ENCODE data around the gene SLC33A1.

Gene SLC33A1

DNA sequence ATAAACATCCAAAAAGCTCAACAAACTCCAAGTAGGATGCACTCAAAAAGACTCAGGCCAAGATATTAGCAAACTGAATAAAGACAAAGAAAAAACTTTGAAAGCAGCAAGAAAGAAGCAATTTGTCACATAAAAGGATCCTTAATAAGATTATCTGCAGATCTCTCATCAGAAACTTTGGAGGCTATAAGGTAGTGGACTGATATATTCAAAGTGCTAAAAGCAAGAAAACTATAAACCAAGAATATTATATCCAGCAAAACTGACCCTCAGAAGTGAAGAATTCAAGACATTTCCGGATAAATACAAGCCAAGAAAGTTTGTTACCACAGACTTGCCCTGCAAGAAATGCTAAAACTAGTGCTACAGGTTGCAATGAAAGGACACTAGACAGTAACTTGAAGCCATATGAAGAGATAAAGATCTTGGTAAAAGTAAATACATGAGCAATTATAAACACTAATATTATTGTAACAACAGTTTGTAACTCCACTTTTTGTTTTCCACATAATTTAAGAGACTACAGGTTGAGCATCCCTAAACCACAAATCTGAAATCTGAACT lies 71.8 kb downstream of the SLC33A1 start:
- WGBS: 93% methylated on average over 1 of the region's 1 CpG
- no peak overlapping the region for H3K9ac ChIP-seq (ENCODE audit: low read depth, low read length)
- no peak overlapping the region for H3K4me3 ChIP-seq (ENCODE audit: low read length)
- H3K27me3 ChIP-seq (ENCODE audit: insufficient read depth, low read length): no peaks in the 10 kb centered on the region
- no peaks in the 10 kb centered on the region for H3K9me3 ChIP-seq (ENCODE audit: insufficient read depth, low read depth, low read length)
- H3K27ac ChIP-seq (ENCODE audit: low read depth, low read length): no peak overlapping the region
- H3K36me3 ChIP-seq (ENCODE audit: insufficient read depth, low read length): no peaks in the 10 kb centered on the region
- no peaks in the 10 kb centered on the region for H3K4me1 ChIP-seq (ENCODE audit: insufficient read depth, low read length)

DNA sequence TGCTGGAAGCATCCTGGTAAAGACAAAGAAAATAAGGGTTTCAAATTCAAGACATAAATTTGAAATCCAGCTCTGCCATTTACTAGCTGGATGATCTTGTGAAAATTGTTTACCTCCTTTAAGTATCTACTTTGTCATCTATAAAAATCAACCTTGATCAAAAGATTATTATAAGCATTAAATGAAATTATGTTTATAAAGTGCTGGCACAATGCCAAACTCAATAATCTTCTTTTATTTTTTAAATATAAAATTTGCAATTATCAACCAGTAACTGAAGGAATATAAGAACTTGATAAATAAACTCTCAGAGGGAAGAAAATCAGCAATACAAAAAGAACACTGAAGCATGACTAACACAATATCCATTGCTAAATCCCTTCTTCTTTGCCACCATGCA lies 73.9 kb downstream of the SLC33A1 start:
- Histone ChIP-seq H3K4me3 (ENCODE audit: low read length) (no peak overlapping the region), H3K36me3 (ENCODE audit: insufficient read depth, low read length) (no peaks in the 10 kb centered on the region), H3K9ac (ENCODE audit: low read depth, low read length) (no peak overlapping the region), H3K4me1 (ENCODE audit: insufficient read depth, low read length) (no peaks in the 10 kb centered on the region), H3K27ac (ENCODE audit: low read depth, low read length) (no peak overlapping the region), H3K27me3 (ENCODE audit: insufficient read depth, low read length) (no peaks in the 10 kb centered on the region), H3K9me3 (ENCODE audit: insufficient read depth, low read depth, low read length) (no peaks in the 10 kb centered on the region)

DNA sequence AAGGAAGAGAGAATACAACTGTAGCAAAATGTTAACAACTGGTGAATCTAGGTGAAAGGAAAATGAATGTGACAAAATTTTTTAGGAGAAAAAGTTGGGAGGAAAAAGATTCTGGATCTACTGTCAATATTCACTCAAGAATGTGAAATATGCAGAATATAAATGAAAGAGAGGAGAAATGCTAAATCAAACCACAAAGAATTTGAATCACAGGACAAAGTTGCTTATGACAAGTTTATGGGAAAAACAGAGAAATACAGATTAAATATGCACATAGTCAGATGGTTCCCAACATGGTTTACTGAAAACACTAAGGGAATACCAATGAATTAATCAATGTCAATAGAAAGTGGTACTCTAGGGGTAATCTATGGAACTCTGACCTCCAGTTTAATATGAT lies 75.8 kb downstream of the SLC33A1 start:
- Histone ChIP-seq H3K9me3 (ENCODE audit: insufficient read depth, low read depth, low read length) (no peaks in the 10 kb centered on the region), H3K4me3 (ENCODE audit: low read length) (no peak overlapping the region), H3K27ac (ENCODE audit: low read depth, low read length) (no peak overlapping the region), H3K27me3 (ENCODE audit: insufficient read depth, low read length) (no peaks in the 10 kb centered on the region), H3K4me1 (ENCODE audit: insufficient read depth, low read length) (no peaks in the 10 kb centered on the region), H3K9ac (ENCODE audit: low read depth, low read length) (no peak overlapping the region), H3K36me3 (ENCODE audit: insufficient read depth, low read length) (no peaks in the 10 kb centered on the region)

GRCh38 chr3:155772801-155773200 lies 81.4 kb downstream of the SLC33A1 start:
- no peak overlapping the region for H3K4me3 ChIP-seq (ENCODE audit: low read length)
- no peak overlapping the region for H3K9ac ChIP-seq (ENCODE audit: low read depth, low read length)
- H3K27ac ChIP-seq (ENCODE audit: low read depth, low read length): no peak overlapping the region
- peaks cover 14% of the 10 kb centered on the region for H3K36me3 ChIP-seq (ENCODE audit: insufficient read depth, low read length)
- WGBS: no CpG with 5 or more reads among the region's 1 CpG
- peaks cover 13% of the 10 kb centered on the region for H3K9me3 ChIP-seq (ENCODE audit: insufficient read depth, low read depth, low read length)
- no peaks in the 10 kb centered on the region for H3K27me3 ChIP-seq (ENCODE audit: insufficient read depth, low read length)
- no peaks in the 10 kb centered on the region for H3K4me1 ChIP-seq (ENCODE audit: insufficient read depth, low read length)

GRCh38 chr3:155771126-155771525 lies 83.1 kb downstream of the SLC33A1 start:
- Histone ChIP-seq H3K4me3 (ENCODE audit: low read length) (no peak overlapping the region), H3K27me3 (ENCODE audit: insufficient read depth, low read length) (no peaks in the 10 kb centered on the region), H3K36me3 (ENCODE audit: insufficient read depth, low read length) (peaks cover 18% of the 10 kb centered on the region), H3K4me1 (ENCODE audit: insufficient read depth, low read length) (no peaks in the 10 kb centered on the region), H3K27ac (ENCODE audit: low read depth, low read length) (no peak overlapping the region), H3K9me3 (ENCODE audit: insufficient read depth, low read depth, low read length) (peaks cover 13% of the 10 kb centered on the region), H3K9ac (ENCODE audit: low read depth, low read length) (no peak overlapping the region)
- whole genome bisulfite sequencing: 91% methylated on average over 6 of the region's 6 CpGs
